ENCODE measurements around the gene CNTLN. TPM values are rescaled to one million over a fixed set of nuclear protein-coding genes. Genes with fewer than 3 reads are reported as not detected.

The CNTLN gene
- total and polyA plus RNA-seq, 9 of the 15 experiments (the other 6 are each of a cell fraction or from before 2014, with no cell fraction given): 0.08 TPM; not detected in 8

GRCh38 chr9:17328331-17328730 is 193.5 kb downstream of the CNTLN start:
- no TSS peak for BruUV-seq (replicated peaks)
- no peak overlapping the region for H2AFZ ChIP-seq (ENCODE audit: low read depth, low read length)
- WGBS (ENCODE audit: insufficient coverage, low coverage, missing lambda C conversion rate): 0% methylated on average over 1 of the region's 2 CpGs
- DNase-seq (ENCODE audit: extremely low read depth in 1 of 4, low spot score in 3 of 4): no peak
- H4K20me1 ChIP-seq (replicated peaks; ENCODE audit: control insufficient read depth, insufficient read depth, low read length): no peaks in the 10 kb centered on the region
- H3K79me2 ChIP-seq (ENCODE audit: control insufficient read depth, insufficient read depth, low read length): no peaks in the 10 kb centered on the region
- POLR2A ChIA-PET: no interaction called here
- no peaks in the 10 kb centered on the region for H3K9me3 ChIP-seq (replicated peaks; ENCODE audit: control insufficient read depth, insufficient read depth, low read depth, low read length)
- no peaks in the 10 kb centered on the region for H3K9me1 ChIP-seq (ENCODE audit: control insufficient read depth, insufficient read depth, low read length)
- CTCF ChIA-PET (ENCODE audit: low intra/inter-chr PET ratio): no interaction called here
- H3K4me2 ChIP-seq (ENCODE audit: insufficient read depth, low read length): no peak overlapping the region
- in situ Hi-C loops (cut with MboI) (no loop called here), intact Hi-C loops (cut with micrococcal nuclease) (no loop called here)
- no peaks in the 10 kb centered on the region for H3K27me3 ChIP-seq (ENCODE audit: control insufficient read depth in 2 of 2, insufficient read depth in 2 of 2, low read length in 2 of 2)
- H3K4me3 ChIP-seq: no peak overlapping the region
- no peaks in the 10 kb centered on the region for H3K4me1 ChIP-seq (replicated peaks in 1 of 2; ENCODE audit: control insufficient read depth in 2 of 2, insufficient read depth in 2 of 2, low read length in 2 of 2)
- H3K36me3 ChIP-seq (ENCODE audit: control insufficient read depth, insufficient read depth, low read length): no peaks in the 10 kb centered on the region
- no peak overlapping the region for H3K9ac ChIP-seq (ENCODE audit: insufficient read depth in 1 of 2, low read depth in 2 of 2, low read length in 2 of 2)
- no peak for FAIRE-seq
- no peak for ATAC-seq
- H3K27ac ChIP-seq (ENCODE audit: extremely low read depth, low read depth, low read length): no peak overlapping the region
- TF ChIP-seq U2AF1 (optimal IDR thresholded peaks at IDR 0.05; ENCODE audit: low read depth, low read length) (no peak), BRD4 (IDR thresholded peaks at IDR 0.05) (no peak), SMARCA5 (IDR thresholded peaks at IDR 0.05) (no peak), YBX1 (IDR thresholded peaks at IDR 0.05) (no peak), ETS1 (conservative IDR thresholded peaks at IDR 0.05; ENCODE audit: control insufficient read depth, low read depth, low read length) (no peak), PHF21A (IDR thresholded peaks at IDR 0.05; ENCODE audit: borderline replicate concordance, low read depth) (no peak), ZNF445 (CRISPR knock-in tag; IDR thresholded peaks at IDR 0.05; ENCODE audit: low read depth) (no peak), ELK3 (CRISPR knock-in tag; IDR thresholded peaks at IDR 0.05) (no peak), NFIC (IDR thresholded peaks at IDR 0.05) (no peak), SLC30A9 (CRISPR knock-in tag; IDR thresholded peaks at IDR 0.05) (no peak), SRSF1 (IDR thresholded peaks at IDR 0.05; ENCODE audit: low read depth, low read length) (no peak), FOXA3 (CRISPR knock-in tag; conservative IDR thresholded peaks at IDR 0.05 in 1 of 2, IDR thresholded peaks at IDR 0.05 in 1 of 2) (no peak), IFI16 (CRISPR knock-in tag; IDR thresholded peaks at IDR 0.05) (no peak), RFX7 (CRISPR knock-in tag; IDR thresholded peaks at IDR 0.05) (no peak), ZNF592 (IDR thresholded peaks at IDR 0.05) (no peak), FOXP1 (CRISPR knock-in tag; IDR thresholded peaks at IDR 0.05) (no peak), ELF2 (CRISPR knock-in tag; IDR thresholded peaks at IDR 0.05) (no peak), ZBTB9 (CRISPR knock-in tag; IDR thresholded peaks at IDR 0.05) (no peak), ZEB2 (IDR thresholded peaks at IDR 0.05) (no peak)
